A673 (cell line): ENCODE data around the gene SH3BGRL3. TPM values are rescaled to one million over a fixed set of nuclear protein-coding genes. Genes with fewer than 3 reads are reported as not detected.

Experiments used
- BruUV-seq: library from RNA; stranded (reverse); fragments of 400-500 nt; replicated peaks from 2 replicates; lab custom pipeline; 2021; lab: Mats Ljungman, UMichigan
- CTCF ChIA-PET: fragments of 300-600 bp; sonication (Branson Sonifier 250); formaldehyde crosslinking; loops from one replicate; lab custom pipeline; 2022; ENCODE audit warnings: antibody characterized with exemption; lab: Charles Lee
- POLR2A ChIA-PET: fragments of 300-600 bp; sonication (Branson Sonifier 250); formaldehyde crosslinking; loops from one replicate; lab custom pipeline; 2022; ENCODE audit warnings: antibody characterized with exemption; ENCODE audit not compliant: low non-redundant PET; lab: Charles Lee
- DNase-seq: peaks from one replicate; pipeline ENCODE4 v3.0.0-alpha.2; 2015; ENCODE audit warnings: low spot score
- H3K27ac ChIP-seq: fragments of 200-600 bp; sonication (generic); 2 replicates; pipeline ENCODE4 v1.5.1; 2016; ENCODE audit warnings: mixed run types, low read depth, mild to moderate bottlenecking, mixed read lengths, antibody characterized with exemption, low read length; ENCODE audit not compliant: poor library complexity, severe bottlenecking
- H3K27me3 ChIP-seq: fragments of 200-600 bp; sonication (generic); replicated peaks from 2 replicates; pipeline ENCODE4 v1.6.1; 2017; ENCODE audit warnings: mixed run types, low read depth, mild to moderate bottlenecking, mixed read lengths, antibody characterized with exemption, low read length; ENCODE audit not compliant: insufficient read depth, poor library complexity
- H3K36me3 ChIP-seq: fragments of 200-600 bp; sonication (generic); 2 replicates; pipeline ENCODE4 v1.6.1; 2016; ENCODE audit warnings: mixed run types, mild to moderate bottlenecking, mixed read lengths, antibody characterized with exemption, low read length; ENCODE audit not compliant: insufficient read depth, poor library complexity, severe bottlenecking
- H3K4me1 ChIP-seq: fragments of 200-600 bp; sonication (generic); 2 replicates; pipeline ENCODE4 v1.6.1; 2017; ENCODE audit warnings: mixed run types, mild to moderate bottlenecking, mixed read lengths, antibody characterized with exemption, low read length; ENCODE audit not compliant: insufficient read depth, poor library complexity, severe bottlenecking
- H3K4me3 ChIP-seq: fragments of 200-600 bp; sonication (generic); 2 replicates; pipeline ENCODE4 v1.5.1; 2016; ENCODE audit warnings: low read depth, mixed run types, mild to moderate bottlenecking, mixed read lengths, low read length; ENCODE audit not compliant: poor library complexity, severe bottlenecking
- H3K9me3 ChIP-seq: fragments of 200-600 bp; sonication (generic); 2 replicates; pipeline ENCODE4 v1.6.1; 2016; ENCODE audit warnings: mixed run types, low read depth, mild to moderate bottlenecking, mixed read lengths, antibody characterized with exemption, low read length; ENCODE audit not compliant: poor library complexity, severe bottlenecking
- CTCF ChIP-seq: fragments of 300-800, 200-600 bp; sonication (generic); conservative IDR thresholded peaks from 2 replicates; pipeline ENCODE4 v1.5.1; 2017; ENCODE audit warnings: low read depth, mild to moderate bottlenecking, antibody characterized with exemption, low read length, moderate library complexity, mixed read lengths
- EZH2 ChIP-seq: fragments of 200-600 bp; sonication (generic); IDR thresholded peaks from 2 replicates; pipeline ENCODE4 v1.6.1; 2017; ENCODE audit warnings: borderline replicate concordance, low read depth, mild to moderate bottlenecking, mixed read lengths, antibody characterized with exemption, low read length; ENCODE audit not compliant: poor library complexity, severe bottlenecking
- intact Hi-C: fragments of 100-400 bp; cut with micrococcal nuclease; formaldehyde crosslinking; loops from one replicate; pipeline ENCODE4 v1.10.0; 2022; ENCODE audit not compliant: unreplicated experiment
- total RNA-seq: library from RNA; stranded (reverse); gene quantifications from 2 replicates; pipeline ENCODE4 v1.2.3, GENCODE V29; 2021

SH3BGRL3 gene
- total RNA-seq, 1 experiment from 2014 or later: 138 TPM

DNA sequence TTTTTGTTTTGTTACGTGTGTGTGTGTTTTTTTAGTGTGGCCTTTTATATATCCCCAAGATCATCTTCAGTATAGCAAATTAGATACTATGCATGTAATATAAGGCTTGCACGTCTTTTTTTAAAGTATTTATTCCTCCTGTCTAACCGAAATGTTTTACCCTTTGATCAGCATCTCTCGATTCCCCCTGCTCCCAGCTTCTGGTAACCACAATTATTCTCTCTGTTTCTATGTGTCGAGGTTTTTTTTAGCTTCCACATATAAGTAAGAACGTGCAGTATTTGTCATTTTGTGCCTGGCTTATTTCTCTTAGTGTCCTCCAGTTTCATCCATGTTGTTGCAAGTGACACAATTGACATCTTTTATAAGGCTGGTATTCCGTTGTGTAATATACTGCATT is 27.2 kb upstream of the SH3BGRL3 start:
- POLR2A ChIA-PET: no interaction called here

GRCh38 chr1:26254404-26254803 is 25.5 kb upstream of the SH3BGRL3 start:
- CTCF ChIA-PET: no interaction called here
- POLR2A ChIA-PET: no interaction called here
- Histone ChIP-seq H3K4me1 (no peaks in the 10 kb centered on the region), H3K36me3 (peaks cover 56% of the 10 kb centered on the region), H3K4me3 (no peak overlapping the region), H3K27ac (no peak overlapping the region), H3K9me3 (no peaks in the 10 kb centered on the region), H3K27me3 (no peaks in the 10 kb centered on the region)
- no TSS peak for BruUV-seq
- no peak for DNase-seq
- TF ChIP-seq EZH2: no peak
- no peak for TF ChIP-seq CTCF
- intact Hi-C loops: no loop called here

More for the DNA sequence above, 27.2 kb upstream of the SH3BGRL3 start:
- H3K9me3 ChIP-seq: no peaks in the 10 kb centered on the region
- H3K4me3 ChIP-seq: no peak overlapping the region
- intact Hi-C loops: no loop called here
- peaks cover 46% of the 10 kb centered on the region for H3K36me3 ChIP-seq
- CTCF ChIA-PET: no interaction called here
- TF ChIP-seq EZH2: no peak
- TF ChIP-seq CTCF: no peak
- no peak for DNase-seq
- H3K27ac ChIP-seq: no peak overlapping the region
- no TSS peak for BruUV-seq
- H3K27me3 ChIP-seq: no peaks in the 10 kb centered on the region
- no peaks in the 10 kb centered on the region for H3K4me1 ChIP-seq

DNA sequence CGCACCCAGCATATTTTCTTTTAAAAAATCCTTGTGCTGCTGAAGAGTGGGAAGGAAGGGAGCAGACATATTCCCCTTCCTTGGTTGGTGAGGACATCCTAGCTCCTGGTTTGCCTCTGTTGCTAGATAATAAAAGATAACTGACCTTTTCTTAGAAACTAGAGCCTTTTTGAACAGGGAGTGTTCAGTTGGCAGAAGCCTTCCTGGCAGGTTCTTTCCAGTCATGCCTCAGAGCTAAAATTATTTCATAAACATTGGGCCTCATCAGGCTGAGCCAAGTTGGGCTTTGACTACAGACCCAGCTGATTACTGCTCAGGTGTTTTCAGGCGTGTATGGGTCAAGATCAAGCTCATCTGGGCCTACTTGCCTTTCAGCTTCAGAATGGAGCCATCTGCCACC is 22.7 kb upstream of the SH3BGRL3 start:
- H3K27me3 ChIP-seq: no peaks in the 10 kb centered on the region
- no peak for DNase-seq
- H3K27ac ChIP-seq: no peak overlapping the region
- no peaks in the 10 kb centered on the region for H3K4me1 ChIP-seq
- ChIA-PET CTCF (interaction anchor here (0.6 kb wide), 1 partner anchor 396 kb away, joined by 3 read pairs; no protein-coding TSS in a partner anchor), POLR2A (no interaction called here)
- H3K9me3 ChIP-seq: no peaks in the 10 kb centered on the region
- peaks cover 66% of the 10 kb centered on the region for H3K36me3 ChIP-seq
- no TSS peak for BruUV-seq
- H3K4me3 ChIP-seq: no peak overlapping the region
- intact Hi-C loops: no loop called here
- TF ChIP-seq EZH2: no peak
- no peak for TF ChIP-seq CTCF
